SU-DHL-6 (cell line): Measurements from ENCODE around the gene PIEZO1.

Source experiments
- CTCF ChIP-seq: fragments of 200-600 bp; sonication (generic); IDR thresholded peaks from one replicate; pipeline ENCODE4 v1.5.1; 2017; ENCODE audit warnings: antibody characterized with exemption, mild to moderate bottlenecking, low read length, moderate library complexity; ENCODE audit not compliant: insufficient read depth, poor library complexity, severe bottlenecking
- EZH2phosphoT487 ChIP-seq: fragments of 200-600 bp; sonication (generic), shearing (Covaris generic); conservative IDR thresholded peaks from 2 replicates; pipeline ENCODE4 v1.6.1; 2018; ENCODE audit warnings: mild to moderate bottlenecking, antibody characterized with exemption, low read length, moderate library complexity, mixed read lengths

GRCh38 chr16:88750854-88751253 lies 34.2 kb downstream of the PIEZO1 start:
- TF ChIP-seq CTCF, result no peak
- TF ChIP-seq EZH2phosphoT487, result no peak
